Measurements from ENCODE around the gene ATP12A.

Gene ATP12A

DNA sequence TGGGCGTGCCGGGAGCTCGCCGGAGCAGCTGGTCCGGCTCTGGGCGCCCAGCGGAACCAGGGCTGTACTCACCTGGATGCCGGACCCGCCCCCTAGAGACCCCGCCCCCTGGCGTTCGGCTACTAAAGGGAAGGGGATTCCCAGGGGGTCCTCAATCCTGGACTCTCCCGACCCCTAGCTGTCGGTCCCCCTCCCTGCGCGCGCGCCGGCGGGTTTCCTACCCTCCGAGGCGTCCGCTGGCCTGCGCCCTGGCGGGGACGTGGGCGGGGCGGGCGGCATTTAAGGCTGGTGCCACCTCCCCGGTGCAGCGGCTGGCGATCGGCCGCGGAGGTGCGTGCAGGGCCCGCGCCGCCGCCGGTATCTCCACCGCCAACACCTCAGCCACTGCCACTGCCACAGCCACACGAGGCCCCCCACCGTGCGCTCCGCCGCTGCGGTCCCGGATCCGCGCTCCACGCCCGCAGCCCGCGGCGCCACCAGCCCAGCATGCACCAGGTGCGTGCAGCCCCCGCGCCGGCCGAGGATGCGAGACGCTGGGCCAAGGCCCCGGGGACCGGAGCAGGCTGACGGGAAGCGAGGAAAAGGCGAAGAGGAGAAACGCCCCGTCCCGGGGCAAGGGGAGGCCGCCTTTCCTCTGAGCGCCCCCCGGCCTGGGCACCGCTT lies at the start of gene ATP12A:
TSS of gene ATP12A (plus strand) at position 151 of the 663 bp plus-strand sequence. CDS start at position 487, 336 bp downstream.
- no peak for DNase-seq

DNA sequence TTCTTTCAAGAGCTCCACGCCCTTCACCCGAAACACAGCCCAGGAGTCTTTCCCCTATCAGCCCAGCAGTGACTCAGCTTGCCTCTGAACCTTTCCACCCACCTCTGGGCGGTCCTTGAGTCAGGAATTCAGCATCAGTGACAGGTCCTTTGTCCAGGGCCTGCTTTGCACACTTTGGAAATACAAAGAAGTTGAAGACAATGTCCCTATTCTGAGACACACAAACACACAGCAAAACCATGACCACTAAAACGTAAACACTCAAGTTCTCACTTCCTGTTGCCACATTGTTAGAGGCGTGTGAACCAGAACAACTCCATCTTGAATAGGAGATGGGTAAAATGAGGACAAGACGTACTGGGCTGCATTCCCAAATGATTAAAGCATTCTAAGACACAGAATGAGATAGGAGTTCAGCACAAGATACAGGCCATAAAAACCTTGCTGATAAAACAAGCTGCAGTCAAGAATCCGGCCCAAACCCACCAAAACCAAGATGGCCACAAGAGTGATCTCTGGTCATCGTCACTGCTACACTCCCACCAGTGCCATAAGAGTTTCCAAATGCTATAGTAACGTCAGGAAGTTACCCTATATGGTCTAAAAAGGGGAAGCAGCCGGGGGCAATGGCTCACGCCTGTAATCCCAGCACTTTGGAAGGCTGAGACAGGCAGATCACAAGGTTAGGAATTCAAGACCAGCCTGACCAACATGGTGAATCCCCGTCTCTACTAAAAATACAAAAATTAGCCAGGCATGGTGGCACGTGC lies 49.2 kb upstream of the ATP12A start:
- DNase-seq: no peak

DNA sequence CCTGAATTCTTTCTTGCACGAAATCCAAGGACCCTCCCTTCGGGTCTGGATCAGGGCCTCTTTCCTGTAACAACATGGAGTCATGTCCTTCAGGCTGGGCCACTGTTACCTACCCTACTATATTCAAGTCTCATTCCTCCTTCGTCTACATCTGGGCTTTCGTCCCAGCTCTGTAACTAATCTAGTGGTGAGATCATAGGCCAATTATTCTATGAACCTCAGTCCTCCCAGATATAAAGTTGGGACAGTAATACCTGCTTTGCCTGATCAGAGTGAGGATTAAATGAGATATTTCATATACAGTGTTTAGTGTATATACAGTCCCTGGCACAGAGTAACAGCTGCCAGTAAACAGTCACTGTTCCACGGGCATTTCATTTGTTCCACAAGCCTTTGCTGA lies 48.3 kb upstream of the ATP12A start:
- DNase-seq: no peak

DNA sequence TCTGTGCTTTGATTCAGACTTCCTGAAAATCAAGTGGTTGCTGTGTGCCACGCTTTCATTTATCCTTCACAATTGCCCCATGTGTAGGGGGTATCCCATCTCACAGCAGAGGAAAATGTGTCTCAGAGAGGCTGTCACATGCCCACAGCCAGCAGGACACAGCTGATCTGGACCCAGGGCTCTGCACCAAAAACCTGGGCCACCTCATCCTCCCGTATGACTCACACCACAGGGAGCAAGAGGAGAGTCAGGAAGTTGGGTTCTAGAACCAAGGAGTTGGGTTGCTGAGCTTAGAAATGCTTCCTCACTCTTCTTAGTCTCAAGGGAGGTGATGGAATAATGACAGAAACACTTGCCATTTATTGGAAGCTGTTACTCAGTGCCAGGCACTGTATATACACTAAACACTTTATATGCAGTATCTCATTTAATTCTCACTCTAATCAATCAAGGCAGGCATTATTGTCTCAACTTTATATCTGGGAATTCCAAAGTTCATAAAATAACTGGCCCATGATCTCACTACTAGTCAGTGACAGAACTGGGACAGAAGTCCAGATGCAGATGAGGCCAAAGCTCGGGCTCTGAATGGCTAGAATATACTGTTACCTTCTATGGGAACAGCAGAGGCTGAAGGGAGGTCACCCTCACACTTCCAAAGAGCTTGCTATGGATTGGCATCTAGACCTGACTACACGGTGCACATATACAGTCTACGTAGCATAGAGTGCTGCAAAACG lies 47.7 kb upstream of the ATP12A start:
- no peak for DNase-seq

DNA sequence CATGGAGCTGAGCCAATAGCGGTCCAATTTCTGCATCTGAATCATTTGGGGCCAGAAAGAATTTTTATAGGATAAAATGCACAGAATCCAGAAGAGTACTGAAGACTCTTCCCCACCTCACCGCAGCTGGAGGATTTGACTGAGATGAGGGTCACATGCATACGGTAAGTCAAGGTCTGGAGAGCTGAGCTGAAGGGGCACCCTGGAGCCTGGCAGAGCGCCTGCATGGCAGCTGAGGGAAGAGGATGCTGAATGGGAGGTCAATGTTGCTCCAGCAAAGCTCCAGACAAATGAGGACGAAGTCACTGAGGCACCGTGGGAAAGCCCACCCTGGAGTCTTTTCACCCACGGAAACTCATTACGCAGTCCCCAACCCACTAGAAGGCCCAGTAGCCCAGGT lies 43.4 kb upstream of the ATP12A start:
- DNase-seq: no peak

DNA sequence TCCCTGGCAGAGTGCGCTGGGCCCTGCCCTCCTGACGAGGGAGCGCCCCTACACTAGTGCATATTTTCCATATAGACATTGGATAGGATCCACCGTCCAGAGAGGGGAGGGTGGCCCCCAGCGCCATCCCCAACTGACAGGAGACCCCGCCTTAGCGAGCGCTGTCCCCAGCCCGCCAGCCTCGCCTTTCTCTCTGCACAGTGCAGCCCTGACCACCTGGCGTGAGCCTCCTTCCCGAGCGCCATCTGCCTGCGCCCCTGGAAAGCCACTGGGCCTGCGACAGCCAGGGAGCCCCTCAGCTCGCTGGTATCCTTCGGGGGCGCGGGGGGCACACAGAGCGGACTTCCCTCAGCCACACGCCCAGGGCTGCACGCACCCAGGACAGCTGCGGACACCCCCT lies 42.1 kb upstream of the ATP12A start:
- no peak for DNase-seq

DNA sequence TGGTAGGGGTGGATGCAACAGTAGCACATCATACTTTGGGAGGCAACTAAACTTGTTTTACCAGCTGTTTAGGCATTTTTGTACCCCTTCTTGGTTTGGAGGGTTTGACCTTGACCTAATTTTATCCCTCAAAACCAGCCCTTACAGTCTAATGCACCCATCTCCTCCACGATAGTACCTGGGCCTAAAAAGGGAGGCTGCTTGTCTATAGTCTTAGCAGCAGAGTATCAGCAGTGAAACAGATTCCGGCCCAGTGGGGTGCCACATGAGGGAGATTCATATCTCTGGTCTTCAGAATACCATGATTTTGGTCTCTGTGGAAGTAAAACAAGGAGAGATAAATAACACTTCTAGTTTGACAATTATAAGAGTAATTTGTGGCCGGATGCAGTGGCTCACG lies 39.5 kb upstream of the ATP12A start:
- no peak for DNase-seq

DNA sequence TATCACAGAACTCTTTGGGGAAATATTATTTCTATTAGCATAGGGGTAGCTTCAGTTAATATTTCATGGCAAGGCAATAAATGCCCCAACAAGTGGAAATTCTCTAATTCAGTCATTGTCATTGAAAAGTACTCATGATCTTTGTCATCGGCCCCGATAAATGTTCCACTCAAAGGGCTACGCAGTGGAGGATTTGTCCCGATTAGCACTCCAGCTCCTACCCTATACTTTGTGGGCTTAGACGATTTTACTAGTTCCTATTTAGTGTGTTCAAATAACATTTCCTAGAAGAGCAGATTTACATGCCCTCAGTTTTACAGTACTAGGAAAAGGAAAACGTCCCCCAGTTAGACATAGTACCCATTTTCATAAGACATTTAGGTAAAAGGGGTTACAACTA lies 38.0 kb upstream of the ATP12A start:
- DNase-seq: no peak

DNA sequence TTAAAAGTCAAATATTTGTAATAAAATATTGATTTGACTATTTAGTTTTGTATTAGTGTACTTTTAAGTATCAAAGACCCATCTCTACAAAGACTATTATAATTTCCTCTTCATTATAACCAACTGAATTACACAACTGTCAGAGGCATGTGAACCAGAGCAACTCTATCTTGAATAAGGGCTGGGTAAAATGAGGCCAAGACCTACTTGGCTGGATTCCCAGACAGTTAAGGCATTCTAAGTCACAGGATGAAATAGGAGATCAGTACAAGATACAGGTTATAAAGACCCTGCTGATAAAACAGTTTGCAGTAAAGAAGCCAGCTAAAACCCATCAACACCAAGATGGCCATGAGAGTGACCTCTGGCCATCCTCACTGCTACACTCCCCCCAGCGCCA lies 36.2 kb upstream of the ATP12A start:
- no peak for DNase-seq

DNA sequence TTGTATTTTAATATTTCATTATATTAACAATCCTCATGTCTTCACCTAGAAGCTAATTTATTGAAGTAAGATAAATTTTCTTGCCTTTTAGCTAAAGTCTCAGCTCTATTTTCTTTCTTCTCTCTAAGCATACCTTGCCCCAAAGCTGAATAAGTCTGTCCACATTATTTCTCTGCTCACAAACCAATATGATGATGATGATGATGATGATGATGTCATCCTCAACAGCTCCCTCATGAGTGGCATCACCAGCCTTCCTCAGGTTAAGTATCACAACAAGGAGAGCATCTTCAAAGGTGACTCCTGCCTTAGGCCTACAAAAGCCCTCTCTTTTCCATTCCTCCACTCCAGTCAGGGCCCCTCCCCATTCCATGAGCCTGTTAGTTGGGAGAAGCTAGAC lies 31.9 kb upstream of the ATP12A start:
- no peak for DNase-seq

DNA sequence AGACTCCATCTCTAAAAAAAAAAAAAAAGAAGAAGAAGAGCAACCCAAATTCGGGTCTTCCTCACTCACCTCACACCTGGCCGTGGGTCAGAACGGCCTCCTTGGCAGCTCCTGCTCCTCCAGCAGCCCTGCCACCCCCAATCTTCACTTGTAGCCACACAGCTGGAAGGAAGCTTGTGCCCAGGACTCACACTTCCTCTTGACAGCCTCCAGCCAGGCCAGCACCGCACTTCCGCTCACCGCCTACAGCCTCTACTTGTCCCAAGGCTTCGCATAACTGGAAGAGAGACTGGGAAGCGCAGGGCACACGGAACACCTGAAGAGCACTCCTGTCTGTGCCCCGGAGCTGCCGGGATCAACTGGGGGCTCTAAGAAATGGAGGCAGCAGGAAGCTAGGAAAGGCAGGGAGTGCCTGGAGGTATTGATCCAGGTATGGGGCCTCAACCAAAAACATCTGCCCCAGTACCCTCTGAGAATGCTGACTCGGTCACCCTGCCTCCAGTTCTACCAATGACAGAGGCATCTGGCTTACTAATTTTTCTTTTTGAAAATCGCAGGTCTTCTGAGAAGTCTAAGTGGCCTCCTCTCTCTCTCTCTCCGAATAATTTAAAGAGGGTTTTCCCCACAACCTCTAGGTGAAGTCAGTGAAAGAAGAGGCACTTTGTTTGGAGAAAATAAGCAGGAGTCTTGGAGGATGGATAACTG lies 31.1 kb upstream of the ATP12A start:
- DNase-seq: no peak

DNA sequence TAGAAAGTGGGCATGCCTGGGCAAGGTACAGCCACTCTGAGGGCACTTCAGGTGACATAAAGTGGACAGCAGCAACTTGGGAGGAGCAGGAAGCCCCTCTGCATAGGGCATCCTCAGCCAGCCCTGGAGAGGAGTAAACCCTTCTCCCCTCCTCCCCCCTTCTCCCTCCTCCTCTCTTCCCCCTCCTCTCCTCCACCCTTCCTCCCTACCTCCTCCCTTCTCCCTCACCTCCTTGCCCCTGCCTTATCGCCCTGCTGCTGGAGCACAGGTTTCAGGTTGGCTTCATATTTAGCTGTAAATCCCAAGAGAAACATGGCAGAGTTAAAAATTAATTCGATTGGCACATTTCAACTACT lies 30.5 kb upstream of the ATP12A start:
- no peak for DNase-seq

DNA sequence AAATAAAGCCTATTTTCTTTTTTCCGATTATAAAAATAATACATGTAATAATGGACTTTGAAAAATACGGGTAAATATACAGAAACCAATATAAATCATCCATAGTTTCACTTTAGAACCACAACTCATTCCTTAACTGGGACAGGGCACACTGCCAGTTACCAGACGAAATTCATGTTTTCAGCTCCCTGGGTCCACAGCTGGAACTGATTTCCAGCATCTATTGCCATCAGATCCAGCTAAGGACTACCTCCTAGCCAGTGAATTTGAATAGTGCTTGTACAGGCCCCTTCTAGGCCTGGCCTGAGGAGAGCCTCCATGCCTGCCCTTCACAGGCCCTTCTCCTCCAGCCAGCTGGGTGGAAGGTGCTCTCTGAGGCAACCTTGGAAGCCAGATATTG lies 30.0 kb upstream of the ATP12A start:
- no peak for DNase-seq

DNA sequence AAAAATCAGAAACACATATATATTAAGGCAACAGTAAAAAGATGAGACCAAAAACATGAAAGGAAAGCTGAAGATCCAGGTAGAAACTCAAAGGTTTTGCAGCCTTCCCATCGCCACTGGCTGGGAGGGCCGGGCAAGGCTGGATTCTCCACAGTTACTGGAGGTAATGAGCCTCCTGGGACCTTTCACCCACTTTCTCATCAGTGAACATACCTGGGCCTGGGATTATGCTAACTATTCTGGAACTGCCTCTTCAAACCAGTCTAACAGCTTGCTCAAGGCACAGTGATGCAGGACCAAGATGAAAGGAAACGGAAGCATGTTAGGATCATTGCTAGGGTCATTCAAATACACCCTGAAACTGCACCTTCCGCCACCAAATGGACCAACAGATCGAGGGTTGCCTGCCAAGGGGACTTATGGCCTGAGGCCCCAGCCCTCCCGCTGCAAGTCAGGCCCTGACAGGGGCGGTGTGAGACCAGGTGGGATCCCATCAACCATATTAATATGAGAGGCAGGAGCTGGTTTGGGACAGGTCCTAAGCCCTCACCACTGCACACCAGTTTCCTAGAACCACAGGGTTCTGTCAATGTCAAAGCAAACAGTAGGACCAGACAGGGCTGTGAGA lies 28.4 kb upstream of the ATP12A start:
- no peak for DNase-seq

DNA sequence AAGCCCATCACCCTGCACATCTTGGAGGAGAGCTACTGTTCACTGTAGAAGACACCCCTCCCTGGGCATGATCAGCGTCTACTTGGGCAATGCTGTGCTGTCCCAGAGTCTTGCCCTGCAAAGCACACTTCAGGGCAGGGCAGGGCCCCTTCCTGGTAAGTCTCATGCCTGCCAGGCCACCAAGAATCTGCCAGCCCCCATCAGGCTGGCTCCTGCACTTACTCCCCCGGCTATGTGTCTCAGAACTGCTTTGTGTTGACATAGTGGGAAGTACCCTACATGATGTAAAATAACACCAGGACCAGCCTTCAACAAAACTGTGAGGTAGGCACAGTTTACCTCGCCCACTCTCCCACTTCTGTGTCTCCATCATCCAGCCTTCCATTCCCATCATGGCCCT lies 27.8 kb upstream of the ATP12A start:
- no peak for DNase-seq

DNA sequence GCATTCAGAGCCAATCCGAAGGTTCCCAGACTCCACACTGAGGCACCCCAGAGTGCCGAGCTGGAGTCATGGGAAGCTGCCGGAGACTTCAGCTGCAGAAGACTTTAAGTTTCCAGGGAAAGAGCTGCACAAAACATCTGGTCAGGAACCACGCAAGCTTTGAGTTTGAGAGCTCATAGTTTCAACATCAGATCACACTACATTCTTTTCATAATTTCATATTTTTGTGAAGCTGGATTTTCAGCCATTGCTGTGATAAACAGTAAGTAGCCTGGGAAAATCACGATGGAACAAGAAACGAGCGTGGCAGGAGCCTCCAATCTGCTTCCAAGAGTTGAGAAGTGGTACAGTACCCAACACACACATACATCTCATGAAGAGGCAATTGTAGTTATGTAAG lies 25.5 kb upstream of the ATP12A start:
- DNase-seq: no peak

DNA sequence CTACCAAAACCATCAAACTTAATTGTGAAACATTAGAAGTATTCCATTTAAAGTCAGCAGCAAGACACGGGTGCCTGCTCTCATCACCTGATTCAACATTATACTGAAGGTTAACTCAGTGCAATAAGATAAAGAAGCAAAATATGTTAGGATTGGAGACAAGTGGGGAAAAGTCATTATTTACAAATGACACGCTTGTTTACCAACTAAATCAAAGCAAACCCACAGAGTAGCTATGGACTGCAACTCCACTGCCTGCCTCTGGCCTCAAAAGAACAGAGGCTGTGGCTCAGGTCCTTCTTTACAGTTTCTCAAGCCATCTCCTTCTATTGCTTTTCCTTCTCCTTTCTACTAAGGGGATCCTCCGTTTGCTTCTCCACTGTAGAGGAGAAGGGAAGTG lies 21.0 kb upstream of the ATP12A start:
- no peak for DNase-seq

DNA sequence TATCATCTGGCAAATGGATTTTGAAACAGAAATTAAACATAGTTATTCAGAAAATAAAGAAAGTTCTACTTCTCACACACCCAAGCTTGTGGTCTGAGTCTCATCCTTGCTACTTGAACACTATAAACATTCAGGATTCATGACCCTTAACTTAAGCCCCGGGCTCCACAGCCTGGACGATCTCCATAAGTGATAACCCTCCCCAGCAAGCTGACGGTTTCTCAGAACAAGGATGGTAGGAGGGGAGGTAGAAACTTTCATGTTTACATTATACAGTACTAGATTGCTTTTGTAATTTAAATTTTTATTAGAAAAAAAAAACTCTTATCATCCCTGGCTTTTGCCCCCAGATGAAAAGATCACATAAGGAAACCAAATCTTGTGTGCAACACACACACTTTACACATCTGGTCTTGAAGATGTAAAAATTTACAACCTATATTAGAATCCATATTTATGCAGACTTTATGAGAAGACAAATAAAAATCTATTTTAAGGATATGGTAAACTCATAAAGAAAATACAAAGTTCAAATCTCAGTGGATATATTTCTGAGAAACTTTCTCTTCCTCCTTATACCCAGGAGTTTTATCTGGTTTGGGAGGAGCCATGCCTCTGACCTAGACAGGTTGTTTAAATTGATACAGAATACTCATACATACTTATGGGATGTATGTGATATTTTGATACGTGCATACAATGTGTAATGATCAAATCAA lies 20.0 kb upstream of the ATP12A start:
- DNase-seq: no peak

DNA sequence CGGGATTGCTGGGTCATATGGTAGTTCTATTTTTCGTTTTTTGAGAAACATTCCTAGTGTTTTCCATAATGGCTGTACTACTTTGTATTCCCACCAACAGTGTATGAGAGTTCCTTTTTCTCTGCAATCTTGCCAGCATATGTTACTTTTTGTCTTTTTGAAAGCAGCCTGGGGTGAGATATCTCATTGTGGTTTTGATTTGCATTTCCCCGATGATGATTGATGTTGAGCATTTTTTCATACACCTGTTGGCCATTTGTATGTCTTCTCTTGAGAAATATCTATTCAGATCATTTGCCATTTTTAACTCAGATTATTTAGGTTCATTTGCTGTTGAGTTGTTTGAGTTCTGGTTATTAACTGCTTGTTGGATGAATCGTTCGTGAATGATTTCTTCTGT lies 18.5 kb upstream of the ATP12A start:
- DNase-seq: no peak

DNA sequence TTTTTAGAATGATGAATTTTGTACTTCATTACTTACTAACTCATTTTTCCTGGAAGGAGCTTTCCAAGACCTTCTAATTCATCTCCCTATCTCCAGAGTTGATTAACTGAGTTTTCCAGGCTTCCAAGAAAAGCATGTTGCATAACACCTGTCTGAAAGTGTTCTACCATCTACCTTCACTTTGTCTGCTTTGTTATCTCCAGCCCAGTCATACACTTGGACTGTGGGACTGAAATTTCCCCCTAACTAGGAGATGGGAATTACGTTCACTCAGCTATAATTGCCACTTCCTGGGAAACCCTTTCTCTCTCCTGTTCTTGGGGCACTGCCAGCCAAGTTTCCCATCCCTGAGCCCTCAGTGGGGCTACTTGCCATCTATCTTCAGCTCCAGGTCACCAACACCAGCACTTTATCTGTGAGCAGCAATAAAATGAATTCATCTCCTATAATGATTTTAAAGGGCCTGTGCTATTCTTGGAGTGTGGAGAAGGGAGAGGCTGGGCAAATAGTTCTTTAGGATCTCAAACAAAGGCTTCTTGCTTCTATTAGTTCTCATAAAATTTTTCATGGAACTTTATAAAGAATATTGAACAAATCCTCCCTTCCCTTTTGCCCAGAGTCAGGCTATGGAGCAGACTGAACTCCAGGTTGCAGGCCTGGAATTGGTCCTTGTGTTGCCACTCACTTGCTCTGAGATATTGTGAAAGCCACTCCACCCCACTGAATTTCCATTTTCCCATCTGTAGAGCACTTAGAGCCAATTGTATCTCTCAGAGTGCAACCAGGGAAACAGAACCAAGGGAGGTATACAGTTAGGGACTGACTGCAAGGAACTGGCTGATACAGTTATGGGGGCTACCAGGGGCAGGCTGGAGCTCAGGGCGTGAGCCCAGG lies 17.8 kb upstream of the ATP12A start:
- no peak for DNase-seq

DNA sequence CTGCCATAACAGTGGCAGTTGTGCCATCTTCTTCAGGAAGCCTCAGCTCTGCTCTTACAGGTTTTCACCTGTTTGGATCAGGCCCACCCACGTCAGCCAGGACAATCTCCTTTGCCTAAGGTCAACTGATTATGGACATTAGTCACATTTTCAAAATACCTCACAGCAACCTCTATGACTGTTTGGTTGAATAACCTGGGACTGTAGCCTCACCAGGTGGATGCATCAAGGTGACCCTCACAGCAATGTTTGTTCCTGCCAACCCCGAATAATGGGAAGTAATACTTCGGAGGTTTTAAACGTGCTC lies 17.2 kb upstream of the ATP12A start:
- DNase-seq: no peak

All from C1 segment of cervical spinal cord (tissue), 14 donors.